Caco-2 (cell line): ENCODE data around the gene CNTNAP5. TPM values are rescaled to one million over a fixed set of nuclear protein-coding genes. Genes with fewer than 3 reads are reported as not detected.

Experiments
- BruUV-seq: library from RNA; stranded (reverse); fragments of 400-500 nt; replicated peaks from 2 replicates; lab custom pipeline; 2021; lab: Mats Ljungman, UMichigan
- CTCF ChIA-PET: fragments of 300-600 bp; sonication (Branson Sonifier 250); formaldehyde crosslinking; loops from one replicate; lab custom pipeline; 2022; ENCODE audit warnings: antibody characterized with exemption; lab: Charles Lee
- POLR2A ChIA-PET: fragments of 300-600 bp; sonication (Branson Sonifier 250); formaldehyde crosslinking; loops from one replicate; lab custom pipeline; 2022; ENCODE audit warnings: antibody characterized with exemption; lab: Charles Lee
- DNase-seq, 2 experiments: peaks; one replicate each; pipeline versions ENCODE4 v3.0.0 to v3.0.0-alpha.2; 2020 to 2022
- H3K27me3 ChIP-seq: replicated peaks from 2 replicates; pipeline ENCODE4 v1.6.0; 2011; ENCODE audit warnings: low read length; ENCODE audit not compliant: control insufficient read depth, insufficient read depth
- H3K36me3 ChIP-seq: 2 replicates; pipeline ENCODE4 v1.5.1; 2011; ENCODE audit warnings: low read length; ENCODE audit not compliant: control insufficient read depth, insufficient read depth
- H3K4me1 ChIP-seq: fragments of 250-450 bp; sonication (Bioruptor Pico); 2 replicates; pipeline ENCODE4 v1.5.1; 2020; ENCODE audit warnings: mild to moderate bottlenecking
- H3K4me3 ChIP-seq: 2 replicates; pipeline ENCODE4 v1.5.1; 2011; ENCODE audit warnings: low read depth, mild to moderate bottlenecking, control low read depth, low read length
- H3K9me3 ChIP-seq: fragments of 250-450 bp; sonication (Bioruptor Pico); 2 replicates; pipeline ENCODE4 v1.5.1; 2020; ENCODE audit warnings: mild to moderate bottlenecking, moderate library complexity
- H3K27ac Mint-ChIP-seq: one replicate; pipeline ENCODE4 v1.8.0; 2022; ENCODE audit warnings: mixed read lengths; ENCODE audit not compliant: unreplicated experiment
- H3K27me3 Mint-ChIP-seq: one replicate; pipeline ENCODE4 v1.8.0; 2022; ENCODE audit warnings: mixed read lengths; ENCODE audit not compliant: insufficient read depth, unreplicated experiment
- H3K36me3 Mint-ChIP-seq: one replicate; pipeline ENCODE4 v1.8.0; 2022; ENCODE audit warnings: mild to moderate bottlenecking, mixed read lengths; ENCODE audit not compliant: insufficient read depth, unreplicated experiment
- H3K4me1 Mint-ChIP-seq: one replicate; pipeline ENCODE4 v1.8.0; 2022; ENCODE audit warnings: low read depth, mixed read lengths; ENCODE audit not compliant: unreplicated experiment
- H3K4me3 Mint-ChIP-seq: one replicate; pipeline ENCODE4 v1.8.0; 2022; ENCODE audit warnings: mild to moderate bottlenecking, moderate library complexity, mixed read lengths; ENCODE audit not compliant: unreplicated experiment
- H3K9me3 Mint-ChIP-seq: one replicate; pipeline ENCODE4 v1.8.0; 2022; ENCODE audit warnings: mixed read lengths; ENCODE audit not compliant: unreplicated experiment
- CTCF ChIP-seq, 2 experiments: fragments of 200-600 bp in 1 of 2; IDR thresholded peaks; 1 replicate in 1 of 2; 2 replicates in 1 of 2; pipeline versions ENCODE4 v1.5.1 to v1.8.0; 2011 to 2022; ENCODE audit warnings: antibody characterized with exemption in 1 of 2, control low read depth in 1 of 2, inconsistent platforms in 1 of 2, low read depth in 1 of 2, low read length in 1 of 2, mild to moderate bottlenecking in 1 of 2, moderate library complexity in 1 of 2; ENCODE audit not compliant: insufficient read depth in 1 of 2, severe bottlenecking in 1 of 2, unreplicated experiment in 1 of 2
- intact Hi-C: fragments of 100-400 bp; cut with micrococcal nuclease; formaldehyde crosslinking; loops from one replicate; pipeline ENCODE4 v1.10.0; 2022; ENCODE audit not compliant: unreplicated experiment
- total RNA-seq: library from RNA; stranded (reverse); gene quantifications from 2 replicates; pipeline ENCODE4 v1.2.3, GENCODE V29; 2022

CNTNAP5 gene
- total RNA-seq, 1 experiment from 2014 or later: 0.14 TPM

GRCh38 chr2:124171472-124172063, 146.5 kb downstream of the CNTNAP5 start:
- intact Hi-C loops: no loop called here
- no peak for TF ChIP-seq CTCF (IDR thresholded peaks at IDR 0.05; ENCODE audit: insufficient read depth in 1 of 2, low read depth in 1 of 2, low read length in 1 of 2, severe bottlenecking in 1 of 2, unreplicated experiment in 1 of 2)
- BruUV-seq: no TSS peak
- Mint-ChIP-seq H3K9me3 (no peaks in the 10 kb centered on the region), H3K27me3 (peaks cover 7% of the 10 kb centered on the region), H3K36me3 (no peaks in the 10 kb centered on the region), H3K4me1 (no peaks in the 10 kb centered on the region), H3K27ac (no peak overlapping the region), H3K4me3 (no peak overlapping the region)
- Histone ChIP-seq H3K9me3 (no peaks in the 10 kb centered on the region), H3K4me3 (no peak overlapping the region), H3K27me3 (no peaks in the 10 kb centered on the region), H3K36me3 (no peaks in the 10 kb centered on the region), H3K4me1 (no peaks in the 10 kb centered on the region)
- CTCF ChIA-PET: no interaction called here
- no peak for DNase-seq
- POLR2A ChIA-PET: no interaction called here

GRCh38 chr2:124178719-124179118, 153.6 kb downstream of the CNTNAP5 start:
- H3K9me3 ChIP-seq: no peaks in the 10 kb centered on the region; the same call in 1 of the 2 replicates
- no peaks in the 10 kb centered on the region for H3K9me3 Mint-ChIP-seq
- no peak overlapping the region for H3K4me3 Mint-ChIP-seq
- no peak overlapping the region for H3K27ac Mint-ChIP-seq
- H3K27me3 ChIP-seq: no peaks in the 10 kb centered on the region
- TF ChIP-seq CTCF (IDR thresholded peaks at IDR 0.05; ENCODE audit: insufficient read depth in 1 of 2, low read depth in 1 of 2, low read length in 1 of 2, severe bottlenecking in 1 of 2, unreplicated experiment in 1 of 2): no peak
- intact Hi-C loops: no loop called here
- H3K36me3 Mint-ChIP-seq: no peaks in the 10 kb centered on the region
- H3K27me3 Mint-ChIP-seq: peaks cover 7% of the 10 kb centered on the region
- DNase-seq: no peak
- H3K36me3 ChIP-seq: no peaks in the 10 kb centered on the region
- no peaks in the 10 kb centered on the region for H3K4me1 ChIP-seq
- H3K4me3 ChIP-seq: no peak overlapping the region
- no peaks in the 10 kb centered on the region for H3K4me1 Mint-ChIP-seq
- ChIA-PET CTCF (no interaction called here), POLR2A (no interaction called here)
- BruUV-seq: no TSS peak

- H3K36me3 ChIP-seq: no peaks in the 10 kb centered on the region
- no peak overlapping the region for H3K4me3 ChIP-seq
- POLR2A ChIA-PET: no interaction called here
- intact Hi-C loops: no loop called here
- BruUV-seq: no TSS peak
- Mint-ChIP-seq H3K4me1 (no peaks in the 10 kb centered on the region), H3K9me3 (no peaks in the 10 kb centered on the region), H3K36me3 (no peaks in the 10 kb centered on the region), H3K27me3 (peaks cover 7% of the 10 kb centered on the region), H3K4me3 (no peak overlapping the region), H3K27ac (no peak overlapping the region)
- TF ChIP-seq CTCF (IDR thresholded peaks at IDR 0.05; ENCODE audit: insufficient read depth in 1 of 2, low read depth in 1 of 2, low read length in 1 of 2, severe bottlenecking in 1 of 2, unreplicated experiment in 1 of 2): no peak
- no peak for DNase-seq
- CTCF ChIA-PET: no interaction called here
- H3K27me3 ChIP-seq: no peaks in the 10 kb centered on the region
- no peaks in the 10 kb centered on the region; the same call in 1 of the 2 replicates for H3K9me3 ChIP-seq
- no peaks in the 10 kb centered on the region for H3K4me1 ChIP-seq
These were observed 155.5 kb downstream of the CNTNAP5 start for GRCh38 chr2:124180635-124181034.
